Cardiac septum (tissue), 1 donor: Measurements from ENCODE around the gene NPAS2. TPM values are rescaled to one million over a fixed set of nuclear protein-coding genes. Genes with fewer than 3 reads are reported as not detected.
A peak's percentile ranks its signal among the peaks of the same experiment; 100 is the strongest.

Source experiments
- DNase-seq: peaks from one replicate; pipeline ENCODE4 v3.0.0-alpha.2; 2020; ENCODE audit warnings: low spot score
- intact Hi-C: fragments of 100-400 bp; cut with DNase I; formaldehyde crosslinking; loops from one replicate; pipeline ENCODE4 v1.14.0; 2022
- total RNA-seq: library from RNA; stranded (reverse); fragmentation: NEBNext Ultra II Directional; extraction: Animal tissue kit (Norgen Biotek cat#: 25700); gene quantifications from one replicate; pipeline ENCODE4 v1.2.1, GENCODE V29; 2021
- donor health status: DM: no; HTN: no; CAD: no.

NPAS2 gene
- total RNA-seq, 1 donor from 2014 or later = 54.0 TPM

DNA sequence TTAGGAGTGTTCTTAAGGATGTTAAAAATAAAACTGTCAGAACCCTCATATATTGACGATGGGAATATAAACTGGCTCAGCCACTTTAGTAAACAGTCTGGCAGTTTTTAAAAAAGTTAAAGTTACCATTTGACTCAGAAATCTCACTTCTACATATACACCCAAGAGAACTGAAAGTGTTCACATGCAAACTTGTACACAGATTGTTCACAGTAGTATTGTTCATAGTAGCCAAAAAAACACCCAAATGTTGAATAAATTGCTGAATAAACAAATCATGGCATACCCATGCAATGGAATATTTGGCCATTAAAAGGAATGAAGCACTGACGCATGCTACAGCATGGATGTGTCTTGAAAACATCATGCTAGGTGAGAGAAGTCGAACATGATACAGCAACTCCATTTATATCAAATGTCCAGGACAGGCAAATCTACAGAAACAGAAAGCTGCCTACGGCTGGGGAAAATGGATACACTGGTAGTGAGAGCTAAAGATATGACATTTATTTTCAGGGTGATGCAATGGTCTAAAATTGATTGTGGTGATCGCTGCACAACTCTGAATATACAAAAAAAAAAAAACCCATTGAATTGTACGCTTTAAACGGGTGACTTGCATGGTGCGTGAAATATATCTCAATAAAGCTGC lies 192.2 kb downstream of the NPAS2 start:
- intact Hi-C loops = loop anchor here (1.0 to 5.0 kb wide), 2 partner anchors 140 to 195 kb away; no protein-coding TSS in a partner anchor

GRCh38 chr2:101012706-101013181 lies 192.8 kb downstream of the NPAS2 start:
- no peak for DNase-seq
- intact Hi-C loops = loop anchor here (1.0 to 5.0 kb wide), 2 partner anchors 140 to 195 kb away; no protein-coding TSS in a partner anchor

More for the DNA sequence above, 192.2 kb downstream of the NPAS2 start:
- no peak for DNase-seq

GRCh38 chr2:101014264-101014857 lies 194.4 kb downstream of the NPAS2 start:
- DNase-seq = no peak
- intact Hi-C loops = loop anchor here (5.0 kb wide), 1 partner anchor 193 kb away; no protein-coding TSS in a partner anchor

DNA sequence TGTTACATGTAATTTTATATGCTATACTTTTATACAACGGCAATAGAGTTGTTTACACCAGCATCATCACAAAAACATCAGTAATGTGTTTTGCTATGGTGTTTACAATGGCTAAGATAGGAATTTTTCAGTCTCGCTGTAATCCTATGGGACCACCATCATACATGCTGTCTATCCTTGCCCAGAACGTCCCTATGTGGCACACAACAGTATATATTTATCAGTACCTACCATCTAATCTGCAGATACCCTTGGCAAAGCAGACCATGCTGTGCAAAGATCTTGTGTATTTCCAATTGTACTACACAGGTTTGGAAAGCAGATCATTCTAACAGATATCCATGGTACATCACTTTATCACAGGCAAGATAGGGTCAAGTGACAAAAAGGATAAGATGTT lies 197.4 kb downstream of the NPAS2 start:
- no peak for DNase-seq
- intact Hi-C loops = no loop called here

- DNase-seq = no peak
- intact Hi-C loops = no loop called here
Observed at GRCh38 chr2:101018934-101019333, 199.0 kb downstream of the NPAS2 start.

- DNase-seq = no peak
- intact Hi-C loops = no loop called here
Observed at GRCh38 chr2:101022221-101022620, 202.3 kb downstream of the NPAS2 start.

DNA sequence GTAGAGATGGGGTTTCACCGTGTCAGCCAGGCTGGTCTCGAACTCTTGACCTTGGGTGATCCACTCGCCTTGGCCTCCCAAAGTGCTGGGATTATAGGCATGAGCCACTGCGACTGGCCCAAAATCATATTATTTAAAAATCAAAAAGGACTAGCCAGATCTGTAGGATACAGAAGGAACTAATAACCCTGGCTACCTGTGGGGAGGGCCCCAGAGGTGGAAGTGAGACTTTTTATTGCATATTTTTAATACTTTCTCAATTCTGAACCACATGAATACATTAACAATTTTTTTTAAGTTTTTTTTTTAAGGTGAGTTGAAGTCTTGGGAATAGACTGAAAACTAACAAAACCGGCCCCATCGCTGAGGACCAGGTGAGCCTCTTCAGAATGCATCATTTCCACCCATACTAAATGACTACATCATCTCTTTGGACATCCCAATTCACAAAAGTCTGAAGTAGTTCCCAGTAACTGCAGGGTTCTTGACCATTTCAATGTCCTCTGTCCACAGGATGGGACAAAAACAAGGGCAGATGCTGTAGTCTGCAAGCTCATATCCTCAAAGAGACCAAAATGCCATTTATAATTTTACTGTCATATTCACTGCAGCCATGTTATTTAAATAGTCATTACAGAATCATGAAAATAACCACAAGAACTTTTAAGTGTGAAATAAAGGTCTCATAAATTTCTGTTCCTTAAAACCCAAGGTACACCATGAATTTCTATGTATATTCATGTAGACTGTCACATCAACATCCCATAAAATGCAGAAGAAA lies 203.6 kb downstream of the NPAS2 start:
- DNase-seq = no peak
- intact Hi-C loops = no loop called here

- no peak for DNase-seq
- intact Hi-C loops = no loop called here
Observed at GRCh38 chr2:101025561-101025960, 205.6 kb downstream of the NPAS2 start.

DNA sequence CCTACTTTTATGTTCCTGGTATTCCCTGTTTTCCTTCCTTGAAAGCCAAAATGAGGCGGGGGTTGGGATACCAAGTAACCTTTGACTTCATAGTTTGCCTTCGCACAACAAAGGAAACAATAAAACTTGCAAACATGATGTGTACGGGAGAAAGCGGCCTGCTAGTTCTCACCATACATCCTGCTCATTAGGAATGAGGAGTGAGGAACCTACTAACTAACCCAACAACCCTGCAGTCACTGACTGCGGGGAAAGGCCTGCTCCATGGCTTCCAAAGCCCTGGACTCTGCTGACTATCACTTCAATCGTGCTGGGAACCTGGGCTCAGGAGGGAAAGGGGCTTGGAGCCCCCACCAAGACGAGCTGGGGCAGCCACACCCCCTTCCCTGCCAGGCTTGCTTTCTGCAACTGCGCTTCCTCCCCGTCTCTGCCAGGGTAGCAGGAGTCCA lies 206.3 kb downstream of the NPAS2 start:
- DNase-seq = no peak
- intact Hi-C loops = no loop called here

GRCh38 chr2:101026923-101027469 lies 207.1 kb downstream of the NPAS2 start:
- DNase-seq = no peak
- intact Hi-C loops = no loop called here

- DNase-seq = no peak
- intact Hi-C loops = no loop called here
Observed at GRCh38 chr2:101027852-101028251, 207.9 kb downstream of the NPAS2 start.

GRCh38 chr2:101030866-101031554 lies 211.1 kb downstream of the NPAS2 start:
- no peak for DNase-seq
- intact Hi-C loops = no loop called here

DNA sequence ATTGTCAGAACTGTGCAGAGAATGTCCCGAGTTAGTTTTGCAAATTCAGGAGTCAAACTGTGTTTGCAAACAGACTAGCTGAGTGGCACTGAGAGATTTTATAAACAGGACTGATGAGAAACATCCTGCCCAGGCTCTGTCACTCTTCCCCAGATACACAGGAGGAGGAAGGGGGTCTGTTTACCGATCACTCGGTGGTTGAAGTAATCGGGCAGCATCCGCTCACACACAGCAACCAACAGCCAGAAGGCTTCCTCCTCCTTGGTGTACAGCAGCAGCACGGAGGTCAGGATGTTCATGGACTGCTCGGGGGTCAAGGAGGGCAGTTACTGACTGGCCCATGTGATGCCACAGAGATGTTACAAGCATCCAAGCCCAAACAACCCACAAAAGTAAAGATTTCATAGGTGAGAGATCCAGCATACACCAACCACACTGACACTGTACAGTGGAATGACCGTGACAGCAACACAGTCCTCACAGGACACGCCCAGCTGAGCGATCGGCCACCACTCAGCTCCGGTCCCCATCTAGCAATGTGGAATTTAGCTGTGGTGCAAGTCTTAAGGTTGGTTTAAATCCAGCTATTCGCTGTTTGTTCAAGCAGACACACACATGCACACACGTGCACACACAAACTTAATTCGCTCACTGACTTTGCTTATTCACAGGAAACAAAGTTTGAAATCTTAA lies 212.3 kb downstream of the NPAS2 start:
- peak; percentile 33 for DNase-seq
- intact Hi-C loops = no loop called here

DNA sequence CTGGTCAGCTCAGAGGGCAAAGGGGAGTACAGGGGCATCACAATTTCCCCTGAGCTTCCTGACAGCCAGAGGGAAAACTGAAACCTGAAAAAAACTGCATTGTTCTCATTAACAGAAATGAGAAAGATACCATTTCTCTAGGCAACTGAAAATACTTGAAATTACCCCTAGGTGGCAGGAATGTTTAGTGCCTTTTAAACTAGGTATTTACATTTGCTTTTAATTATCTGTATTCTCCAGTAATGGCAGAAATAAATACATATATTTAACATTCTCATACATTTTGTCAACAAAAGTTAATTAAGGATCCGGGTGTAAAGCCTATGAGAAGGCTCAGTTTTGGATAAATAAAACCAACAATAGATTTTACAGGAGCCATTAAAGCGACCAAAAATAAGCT lies 216.6 kb downstream of the NPAS2 start:
- intact Hi-C loops = loop anchor here (1.0 to 5.0 kb wide), 2 partner anchors 116 to 171 kb away; no protein-coding TSS in a partner anchor

GRCh38 chr2:101037161-101037755 lies 217.3 kb downstream of the NPAS2 start:
- no peak for DNase-seq
- intact Hi-C loops = loop anchor here (5.0 kb wide), 1 partner anchor 170 kb away; no protein-coding TSS in a partner anchor

More for the DNA sequence above, 216.6 kb downstream of the NPAS2 start:
- DNase-seq = no peak

DNA sequence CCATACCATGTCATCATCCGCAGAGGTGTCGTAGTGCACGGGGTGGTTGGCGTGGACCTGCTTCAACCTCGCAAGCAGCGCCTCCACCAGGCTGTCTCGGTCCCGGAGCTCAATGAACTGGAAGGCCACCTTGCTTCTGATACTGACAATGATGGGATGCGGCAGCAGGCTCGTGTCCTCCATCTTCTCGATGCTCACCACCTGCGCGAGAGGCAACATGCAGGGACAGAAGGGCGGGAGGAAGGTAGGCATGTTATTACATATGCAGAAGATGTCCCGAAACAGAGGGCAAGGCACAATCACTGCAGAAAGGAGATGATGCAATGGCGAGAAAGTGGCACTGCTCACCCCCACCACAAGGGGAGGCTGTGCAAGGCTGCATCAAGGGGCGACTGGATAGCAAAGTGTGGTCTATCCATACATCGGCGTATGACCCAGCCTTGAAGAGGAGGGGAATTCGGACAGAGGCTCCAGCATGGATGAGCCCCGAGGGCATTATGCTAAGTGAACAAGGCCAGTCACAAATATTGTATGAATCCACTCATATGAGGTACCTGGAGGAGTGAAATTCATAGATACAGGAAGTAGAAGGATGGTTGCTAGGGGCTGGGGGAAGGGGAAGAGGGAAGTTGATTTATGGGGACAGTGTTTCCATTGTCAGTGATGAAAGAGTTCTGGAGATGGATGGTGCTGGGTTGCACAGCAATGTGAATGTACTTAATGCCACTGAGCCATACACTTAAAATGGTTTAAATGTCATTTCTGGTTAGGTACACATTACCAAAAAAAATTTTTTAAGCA lies 218.7 kb downstream of the NPAS2 start:
- no peak for DNase-seq
- intact Hi-C loops = loop anchor here (5.0 kb wide), 1 partner anchor 169 kb away; no protein-coding TSS in a partner anchor

DNA sequence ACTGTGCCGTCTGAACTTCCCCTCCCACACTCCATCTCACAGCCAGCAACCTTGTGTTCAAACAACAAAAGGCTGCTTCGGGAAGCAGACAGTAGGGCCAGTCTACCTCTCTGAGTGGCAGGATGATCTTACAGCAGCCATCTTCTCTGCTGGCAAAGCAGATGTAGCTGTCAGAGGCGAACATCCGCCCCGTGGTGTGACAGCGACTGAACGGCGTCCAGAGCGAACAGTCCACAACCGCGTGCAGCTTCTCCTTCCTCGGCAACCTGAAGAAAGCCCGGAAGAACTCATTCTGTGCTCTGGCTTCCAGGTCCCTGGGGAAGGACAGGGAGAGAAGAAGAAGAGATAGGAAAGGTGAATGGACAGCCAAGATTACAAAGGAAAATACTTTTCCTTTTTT lies 220.1 kb downstream of the NPAS2 start:
- intact Hi-C loops = no loop called here
- DNase-seq = no peak
